Measurements from ENCODE around the gene MECR. TPM values are rescaled to one million over a fixed set of nuclear protein-coding genes. Genes with fewer than 3 reads are reported as not detected.

Gene MECR
- total RNA-seq, 1 experiment from 2014 or later: 42.9 TPM

- no TSS peak for BruUV-seq (replicated peaks)
- peaks cover 16 to 19% of the 10 kb centered on the region in 2 experiments for H3K4me1 ChIP-seq (ENCODE audit: control insufficient read depth in 1 of 2, insufficient read depth in 2 of 2, low read length in 2 of 2)
- no peaks in the 10 kb centered on the region for H3K79me2 ChIP-seq (ENCODE audit: insufficient read depth, low read length)
- H3K36me3 ChIP-seq (ENCODE audit: control insufficient read depth in 1 of 2, insufficient read depth in 2 of 2, low read length in 2 of 2): no peaks in the 10 kb centered on the region
- H3K4me3 ChIP-seq (replicated peaks in 1 of 2; ENCODE audit: low read depth in 1 of 2, low read length in 2 of 2): no peak overlapping the region
- no peaks in the 10 kb centered on the region for H3K27me3 ChIP-seq (ENCODE audit: insufficient read depth, low read length)
- no peaks in the 10 kb centered on the region for H3K9me3 ChIP-seq (ENCODE audit: control insufficient read depth in 1 of 2, insufficient read depth in 1 of 2, low read depth in 1 of 2, low read length in 2 of 2)
- H2AFZ ChIP-seq (ENCODE audit: low read depth, low read length, poor library complexity, severe bottlenecking): no peak overlapping the region
- H3K27ac ChIP-seq (ENCODE audit: low read depth, low read length): no peak overlapping the region
- TF ChIP-seq CTCF (IDR thresholded peaks at IDR 0.05 in 2 of 3, conservative IDR thresholded peaks at IDR 0.05 in 1 of 3; ENCODE audit: borderline replicate concordance in 1 of 3, insufficient read depth in 1 of 3, low read depth in 2 of 3, low read length in 2 of 3) (no peak), ATF3 (IDR thresholded peaks at IDR 0.05) (no peak), EZH2 (IDR thresholded peaks at IDR 0.05) (no peak), EGR1 (IDR thresholded peaks at IDR 0.05; ENCODE audit: low read depth) (no peak), ELF1 (IDR thresholded peaks at IDR 0.05; ENCODE audit: borderline replicate concordance, low read depth) (no peak), RAD21 (IDR thresholded peaks at IDR 0.05; ENCODE audit: low read depth) (no peak), EZH2phosphoT487 (IDR thresholded peaks at IDR 0.05; ENCODE audit: borderline replicate concordance) (no peak), YY1 (IDR thresholded peaks at IDR 0.05; ENCODE audit: extremely low read depth, insufficient replicate concordance, low read depth, low read length) (no peak), TCF7L2 (IDR thresholded peaks at IDR 0.05; ENCODE audit: borderline replicate concordance, extremely low read depth, insufficient read depth, insufficient read length) (no peak), SP1 (IDR thresholded peaks at IDR 0.05; ENCODE audit: low read depth) (no peak), SIN3A (IDR thresholded peaks at IDR 0.05; ENCODE audit: low read depth) (no peak), CBX3 (IDR thresholded peaks at IDR 0.05; ENCODE audit: low read depth) (no peak), JUND (IDR thresholded peaks at IDR 0.05) (no peak), POLR2AphosphoS5 (IDR thresholded peaks at IDR 0.05; ENCODE audit: low read depth, low read length) (no peak), REST (IDR thresholded peaks at IDR 0.05; ENCODE audit: low read depth) (no peak), ZFX (IDR thresholded peaks at IDR 0.05) (no peak), FOSL1 (IDR thresholded peaks at IDR 0.05; ENCODE audit: low read depth) (no peak), SRF (IDR thresholded peaks at IDR 0.05; ENCODE audit: low read depth) (no peak)
- TF ChIP-seq, protein P1, sequence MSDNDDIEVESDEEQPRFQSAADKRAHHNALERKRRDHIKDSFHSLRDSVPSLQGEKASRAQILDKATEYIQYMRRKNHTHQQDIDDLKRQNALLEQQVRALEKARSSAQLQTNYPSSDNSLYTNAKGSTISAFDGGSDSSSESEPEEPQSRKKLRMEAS (IDR thresholded peaks at IDR 0.05): no peak
- TF ChIP-seq, protein P2, sequence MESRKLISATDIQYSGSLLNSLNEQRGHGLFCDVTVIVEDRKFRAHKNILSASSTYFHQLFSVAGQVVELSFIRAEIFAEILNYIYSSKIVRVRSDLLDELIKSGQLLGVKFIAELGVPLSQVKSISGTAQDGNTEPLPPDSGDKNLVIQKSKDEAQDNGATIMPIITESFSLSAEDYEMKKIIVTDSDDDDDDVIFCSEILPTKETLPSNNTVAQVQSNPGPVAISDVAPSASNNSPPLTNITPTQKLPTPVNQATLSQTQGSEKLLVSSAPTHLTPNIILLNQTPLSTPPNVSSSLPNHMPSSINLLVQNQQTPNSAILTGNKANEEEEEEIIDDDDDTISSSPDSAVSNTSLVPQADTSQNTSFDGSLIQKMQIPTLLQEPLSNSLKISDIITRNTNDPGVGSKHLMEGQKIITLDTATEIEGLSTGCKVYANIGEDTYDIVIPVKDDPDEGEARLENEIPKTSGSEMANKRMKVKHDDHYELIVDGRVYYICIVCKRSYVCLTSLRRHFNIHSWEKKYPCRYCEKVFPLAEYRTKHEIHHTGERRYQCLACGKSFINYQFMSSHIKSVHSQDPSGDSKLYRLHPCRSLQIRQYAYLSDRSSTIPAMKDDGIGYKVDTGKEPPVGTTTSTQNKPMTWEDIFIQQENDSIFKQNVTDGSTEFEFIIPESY (IDR thresholded peaks at IDR 0.05; ENCODE audit: extremely low read depth, insufficient replicate concordance, low read length): no peak
- no peaks in the 10 kb centered on the region for H3K9me2 ChIP-seq (ENCODE audit: insufficient read depth)
- POLR2A ChIA-PET: no interaction called here
- RAD21 ChIA-PET (ENCODE audit: low non-redundant PET in 1 of 2, low total read pairs in 2 of 2, uncharacterized antibody in 2 of 2, unreplicated experiment in 2 of 2): no interaction called here
- H3K4me2 ChIP-seq (ENCODE audit: low read length): no peak overlapping the region
- CTCF ChIA-PET: no interaction called here
- ATAC-seq: no peak
- DNase-seq (ENCODE audit: low read depth, low spot score): no peak
- intact Hi-C loops (cut with micrococcal nuclease): no loop called here
- no peak overlapping the region for H3K9ac ChIP-seq (ENCODE audit: low read length)
- no peaks in the 10 kb centered on the region for H4K20me1 ChIP-seq (ENCODE audit: insufficient read depth)
Measured at GRCh38 chr1:29269382-29269781, 38.6 kb upstream of the MECR start.
